ENCODE measurements around the gene ITGBL1.

DNA sequence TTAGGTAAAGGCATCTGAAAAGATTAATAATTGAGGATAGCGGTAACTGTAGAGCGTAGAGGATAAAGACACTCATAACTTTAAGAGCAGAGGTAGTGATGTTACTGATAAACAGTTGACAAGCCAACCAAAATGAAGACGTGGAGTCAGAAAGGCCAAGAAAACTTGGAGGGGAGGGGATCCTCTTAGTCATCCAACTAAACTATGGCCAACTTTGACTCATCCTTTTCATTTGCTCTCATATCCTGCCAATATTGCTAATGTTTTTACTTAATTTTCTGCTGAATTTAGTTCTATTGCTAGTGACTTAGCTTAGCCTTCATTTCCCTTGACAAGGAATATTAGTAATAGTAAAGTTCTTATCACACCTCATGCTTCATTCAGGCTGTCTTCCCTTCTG, 13.4 kb downstream of the ITGBL1 start:
- TF ChIP-seq, protein P1, sequence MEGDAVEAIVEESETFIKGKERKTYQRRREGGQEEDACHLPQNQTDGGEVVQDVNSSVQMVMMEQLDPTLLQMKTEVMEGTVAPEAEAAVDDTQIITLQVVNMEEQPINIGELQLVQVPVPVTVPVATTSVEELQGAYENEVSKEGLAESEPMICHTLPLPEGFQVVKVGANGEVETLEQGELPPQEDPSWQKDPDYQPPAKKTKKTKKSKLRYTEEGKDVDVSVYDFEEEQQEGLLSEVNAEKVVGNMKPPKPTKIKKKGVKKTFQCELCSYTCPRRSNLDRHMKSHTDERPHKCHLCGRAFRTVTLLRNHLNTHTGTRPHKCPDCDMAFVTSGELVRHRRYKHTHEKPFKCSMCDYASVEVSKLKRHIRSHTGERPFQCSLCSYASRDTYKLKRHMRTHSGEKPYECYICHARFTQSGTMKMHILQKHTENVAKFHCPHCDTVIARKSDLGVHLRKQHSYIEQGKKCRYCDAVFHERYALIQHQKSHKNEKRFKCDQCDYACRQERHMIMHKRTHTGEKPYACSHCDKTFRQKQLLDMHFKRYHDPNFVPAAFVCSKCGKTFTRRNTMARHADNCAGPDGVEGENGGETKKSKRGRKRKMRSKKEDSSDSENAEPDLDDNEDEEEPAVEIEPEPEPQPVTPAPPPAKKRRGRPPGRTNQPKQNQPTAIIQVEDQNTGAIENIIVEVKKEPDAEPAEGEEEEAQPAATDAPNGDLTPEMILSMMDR (IDR thresholded peaks at IDR 0.05): no peak
- TF ChIP-seq POLR2A (IDR thresholded peaks at IDR 0.05): no peak
